DND-41 (cell line): Measurements from ENCODE around the gene LRPAP1.

Source experiments
- ATAC-seq: fragments of 200-7000 bp; cut with Tn5 transposase; 3 replicates; pipeline ENCODE4 v1.9.1; 2021; ENCODE audit warnings: low read depth; ENCODE audit not compliant: insufficient read depth
- DNase-seq: peaks from one replicate; pipeline ENCODE4 v3.0.0-alpha.2; 2020
- H2AFZ ChIP-seq: 2 replicates; pipeline ENCODE4 v1.6.0; 2012; ENCODE audit warnings: low read depth, low read length
- H3K27ac ChIP-seq: 2 replicates; pipeline ENCODE4 v1.5.1; 2012; ENCODE audit warnings: low read length, inconsistent platforms
- H3K27me3 ChIP-seq: fragments of 200-600 bp; sonication (generic); 2 replicates; pipeline ENCODE4 v1.6.0; 2012; ENCODE audit warnings: low read length, mild to moderate bottlenecking, inconsistent platforms; ENCODE audit not compliant: insufficient read depth, poor library complexity
- H3K36me3 ChIP-seq: 2 replicates; pipeline ENCODE4 v1.5.1; 2012; ENCODE audit warnings: low read length, inconsistent platforms; ENCODE audit not compliant: insufficient read depth
- H3K4me1 ChIP-seq: 2 replicates; pipeline ENCODE4 v1.5.1; 2012; ENCODE audit warnings: mild to moderate bottlenecking, low read length; ENCODE audit not compliant: insufficient read depth
- H3K4me2 ChIP-seq: 2 replicates; pipeline ENCODE4 v1.6.0; 2012; ENCODE audit warnings: mild to moderate bottlenecking, moderate library complexity, low read length, inconsistent platforms; ENCODE audit not compliant: insufficient read depth
- H3K4me3 ChIP-seq, 2 experiments: fragments of 200-600 bp in 1 of 2; shearing (Covaris generic) in 1 of 2; 2 replicates each; pipeline ENCODE4 v1.5.1; 2012 to 2016; ENCODE audit warnings: inconsistent platforms in 2 of 2, low read length in 2 of 2, mild to moderate bottlenecking in 2 of 2, low read depth in 1 of 2, moderate library complexity in 1 of 2
- H3K79me2 ChIP-seq: 2 replicates; pipeline ENCODE4 v1.6.0; 2012; ENCODE audit warnings: low read length, inconsistent platforms; ENCODE audit not compliant: insufficient read depth
- H3K9ac ChIP-seq: 2 replicates; pipeline ENCODE4 v1.6.0; 2012; ENCODE audit warnings: low read depth, mild to moderate bottlenecking, inconsistent platforms, low read length, moderate library complexity
- H3K9me3 ChIP-seq: 2 replicates; pipeline ENCODE4 v1.5.1; 2012; ENCODE audit warnings: low read length, moderate library complexity, mild to moderate bottlenecking, inconsistent platforms; ENCODE audit not compliant: insufficient read depth, severe bottlenecking
- H4K20me1 ChIP-seq: 2 replicates; pipeline ENCODE4 v1.6.0; 2012; ENCODE audit warnings: low read length; ENCODE audit not compliant: insufficient read depth
- CTCF ChIP-seq: IDR thresholded peaks from 2 replicates; pipeline ENCODE4 v1.5.1; 2012; ENCODE audit warnings: borderline replicate concordance, low read length, moderate library complexity, mild to moderate bottlenecking; ENCODE audit not compliant: poor library complexity, severe bottlenecking; ENCODE audit errors: extremely low read depth
- EZH2 ChIP-seq: IDR thresholded peaks from 3 replicates; pipeline ENCODE4 v1.6.1; 2012; ENCODE audit warnings: borderline replicate concordance, low read depth, mild to moderate bottlenecking, moderate library complexity, low read length, inconsistent platforms; ENCODE audit not compliant: severe bottlenecking

LRPAP1 gene

GRCh38 chr4:3488820-3489219 lies 43.4 kb downstream of the LRPAP1 start:
- H3K4me3 ChIP-seq: no peak overlapping the region
- H3K79me2 ChIP-seq: no peaks in the 10 kb centered on the region
- no peak overlapping the region for H2AFZ ChIP-seq
- ATAC-seq (no peak), DNase-seq (no peak)
- no peak overlapping the region for H3K4me2 ChIP-seq
- H3K9ac ChIP-seq: no peak overlapping the region
- no peaks in the 10 kb centered on the region for H3K27me3 ChIP-seq
- H4K20me1 ChIP-seq: peaks cover 21% of the 10 kb centered on the region
- H3K36me3 ChIP-seq: no peaks in the 10 kb centered on the region
- TF ChIP-seq EZH2: no peak
- TF ChIP-seq CTCF: no peak
- H3K4me1 ChIP-seq: no peaks in the 10 kb centered on the region
- H3K27ac ChIP-seq: no peak overlapping the region
- no peaks in the 10 kb centered on the region for H3K9me3 ChIP-seq

GRCh38 chr4:3487861-3488260 lies 44.4 kb downstream of the LRPAP1 start:
- Histone ChIP-seq H3K4me1 (no peaks in the 10 kb centered on the region), H3K36me3 (no peaks in the 10 kb centered on the region), H3K27me3 (no peaks in the 10 kb centered on the region), H3K9me3 (no peaks in the 10 kb centered on the region), H3K27ac (no peak overlapping the region), H3K4me2 (no peak overlapping the region), H3K79me2 (no peaks in the 10 kb centered on the region), H2AFZ (no peak overlapping the region), H4K20me1 (peaks cover 24% of the 10 kb centered on the region), H3K4me3 (no peak overlapping the region), H3K9ac (no peak overlapping the region)
- no peak for TF ChIP-seq CTCF
- no peak for TF ChIP-seq EZH2
- DNase-seq: no peak
- ATAC-seq: peak; percentile 23; the same call in 2 of the 3 replicates

GRCh38 chr4:3486541-3487540 lies 45.4 kb downstream of the LRPAP1 start:
- no peak overlapping the region for H3K27ac ChIP-seq
- H3K9me3 ChIP-seq: no peaks in the 10 kb centered on the region
- ATAC-seq: 0 out of 3 replicates have a peak, but pooled peaks have one; percentile 4
- TF ChIP-seq CTCF (no peak), EZH2 (no peak)
- H3K36me3 ChIP-seq: no peaks in the 10 kb centered on the region
- H2AFZ ChIP-seq: no peak overlapping the region
- no peaks in the 10 kb centered on the region for H3K27me3 ChIP-seq
- DNase-seq: no peak
- no peak overlapping the region for H3K4me2 ChIP-seq
- no peaks in the 10 kb centered on the region for H3K4me1 ChIP-seq
- H3K79me2 ChIP-seq: no peaks in the 10 kb centered on the region
- no peak overlapping the region for H3K9ac ChIP-seq
- peaks cover 27% of the 10 kb centered on the region for H4K20me1 ChIP-seq
- no peak overlapping the region for H3K4me3 ChIP-seq
